Endothelial cell of umbilical vein (primary cell): Measurements from ENCODE around the gene PDE11A. TPM values are rescaled to one million over a fixed set of nuclear protein-coding genes. Genes with fewer than 3 reads are reported as not detected.

Experiments used
- Bru-seq: library from RNA; stranded (reverse); fragments of 400-500 nt; gene quantifications from one replicate; lab custom pipeline; 2021; lab: Mats Ljungman, UMichigan
- BruChase-seq, 2 experiments: library from RNA; stranded (reverse); fragments of 400-500 nt; gene quantifications; one replicate each; lab custom pipeline; 2021; lab: Mats Ljungman, UMichigan
- BruUV-seq: library from RNA; stranded (reverse); fragments of 400-500 nt; replicated peaks from 2 replicates; lab custom pipeline; 2021; lab: Mats Ljungman, UMichigan
- CTCF ChIA-PET: fragments of 300-600, 350-600 bp; sonication (Branson Sonifier 250); formaldehyde crosslinking; loops from one replicate; lab custom pipeline; 2021; ENCODE audit warnings: antibody characterized with exemption, inconsistent platforms; lab: Charles Lee
- POLR2A ChIA-PET: fragments of 300-600, 350-600 bp; sonication (Branson Sonifier 250); formaldehyde crosslinking; loops from one replicate; lab custom pipeline; 2021; ENCODE audit warnings: antibody characterized with exemption, inconsistent platforms; lab: Charles Lee
- DNase-seq: peaks from one replicate; pipeline ENCODE4 v3.0.0-alpha.2; 2011; ENCODE audit warnings: low read depth, low spot score
- FAIRE-seq: peaks from 2 replicates; lab custom pipeline; 2011; peaks lifted over from hg19 to GRCh38; lab: Jason Lieb, UNC
- H2AFZ ChIP-seq: 2 replicates; pipeline ENCODE4 v1.6.0; 2012; ENCODE audit warnings: low read depth, low read length, control low read depth, inconsistent platforms
- H3K27ac ChIP-seq: 2 replicates; pipeline ENCODE4 v1.5.1; 2011; ENCODE audit warnings: low read depth, mild to moderate bottlenecking, control low read depth, low read length, moderate library complexity; ENCODE audit not compliant: insufficient read depth
- H3K27me3 ChIP-seq, 2 experiments: 2 replicates each; pipeline versions ENCODE4 v1.6.0 to v1.6.1; 2011; ENCODE audit warnings: low read length in 2 of 2, mixed read lengths in 1 of 2; ENCODE audit not compliant: control insufficient read depth in 2 of 2, insufficient read depth in 2 of 2
- H3K36me3 ChIP-seq, 2 experiments: 2 replicates in 1 of 2; 3 replicates in 1 of 2; pipeline ENCODE4 v1.5.1; 2011; ENCODE audit warnings: low read length in 2 of 2, mild to moderate bottlenecking in 1 of 2, moderate library complexity in 1 of 2; ENCODE audit not compliant: control insufficient read depth in 2 of 2, insufficient read depth in 2 of 2; ENCODE audit errors: extremely low read depth in 1 of 2
- H3K4me1 ChIP-seq: 3 replicates; pipeline ENCODE4 v1.5.1; 2011; ENCODE audit warnings: mild to moderate bottlenecking, low read length; ENCODE audit not compliant: control insufficient read depth, insufficient read depth; ENCODE audit errors: extremely low read depth
- H3K4me2 ChIP-seq: 2 replicates; pipeline ENCODE4 v1.6.1; 2011; ENCODE audit warnings: low read length, control low read depth, mixed read lengths; ENCODE audit not compliant: insufficient read depth
- H3K4me3 ChIP-seq, 3 experiments: fragments of 200-600 bp in 1 of 3; sonication (generic), shearing (Covaris generic) in 1 of 3; replicated peaks in 1 of 3; 2 replicates each; pipeline ENCODE4 v1.5.1; 2011 to 2016; ENCODE audit warnings: control low read depth in 3 of 3, low read length in 3 of 3, mild to moderate bottlenecking in 2 of 3, inconsistent platforms in 1 of 3, low read depth in 1 of 3, moderate library complexity in 1 of 3; ENCODE audit not compliant: insufficient read depth in 1 of 3
- H3K79me2 ChIP-seq: 2 replicates; pipeline ENCODE4 v1.6.0; 2012; ENCODE audit warnings: low read length, inconsistent platforms; ENCODE audit not compliant: control insufficient read depth, insufficient read depth
- H3K9ac ChIP-seq: replicated peaks from 2 replicates; pipeline ENCODE3; 2011; ENCODE audit warnings: low read length, control low read depth; ENCODE audit not compliant: insufficient read depth; ENCODE audit errors: extremely low read depth
- H3K9me1 ChIP-seq: replicated peaks from 3 replicates; pipeline ENCODE4 v1.6.0; 2011; ENCODE audit warnings: mild to moderate bottlenecking, low read length; ENCODE audit not compliant: control insufficient read depth, insufficient read depth; ENCODE audit errors: extremely low read depth
- H3K9me3 ChIP-seq: replicated peaks from 2 replicates; pipeline ENCODE4 v1.5.1; 2012; ENCODE audit warnings: low read length, inconsistent platforms; ENCODE audit not compliant: control insufficient read depth, insufficient read depth
- H4K20me1 ChIP-seq: replicated peaks from 2 replicates; pipeline ENCODE3; 2011; ENCODE audit warnings: mild to moderate bottlenecking, low read length; ENCODE audit not compliant: control insufficient read depth, insufficient read depth; ENCODE audit errors: extremely low read depth
- EZH2 ChIP-seq: IDR thresholded peaks from 2 replicates; pipeline ENCODE4 v1.6.1; 2012; ENCODE audit warnings: borderline replicate concordance, low read depth, mild to moderate bottlenecking, moderate library complexity, low read length, inconsistent platforms; ENCODE audit not compliant: severe bottlenecking
- FOS ChIP-seq: IDR thresholded peaks from 2 replicates; pipeline ENCODE4 v1.6.1; 2011; ENCODE audit warnings: mild to moderate bottlenecking, low read length, moderate library complexity, borderline replicate concordance; ENCODE audit not compliant: insufficient read depth
- GATA2 ChIP-seq: IDR thresholded peaks from 2 replicates; pipeline ENCODE4 v1.7.0; 2011; ENCODE audit warnings: low read depth, mild to moderate bottlenecking, moderate library complexity, mixed read lengths, low read length; ENCODE audit not compliant: insufficient read length, insufficient read depth
- JUN ChIP-seq: IDR thresholded peaks from 2 replicates; pipeline ENCODE4 v1.6.1; 2011; ENCODE audit warnings: borderline replicate concordance, low read depth; ENCODE audit not compliant: insufficient read length, insufficient read depth
- MYC ChIP-seq: IDR thresholded peaks from one replicate; pipeline ENCODE4 v1.6.1; 2011; ENCODE audit warnings: mild to moderate bottlenecking, low read depth, low read length
- POLR2A ChIP-seq: IDR thresholded peaks from 2 replicates; pipeline ENCODE4 v1.6.1; 2012; ENCODE audit warnings: low read depth, mild to moderate bottlenecking, control low read depth, low read length
- POLR2AphosphoS5 ChIP-seq: IDR thresholded peaks from 2 replicates; pipeline ENCODE4 v1.6.1; 2012; ENCODE audit warnings: low read depth, mild to moderate bottlenecking, control low read depth, low read length, moderate library complexity; ENCODE audit not compliant: insufficient read depth
- dilution Hi-C: fragments of 300-500 bp; cut with MboI; formaldehyde crosslinking; loops from one replicate; pipeline ENCODE4 v1.15.0; 2019; ENCODE audit warnings: low sequenced_read_pairs; ENCODE audit not compliant: extremely low pct_ligation_motif_present
- intact Hi-C: fragments of 100-400 bp; cut with micrococcal nuclease; formaldehyde crosslinking; loops from one replicate; pipeline ENCODE4 v1.10.0; 2022
- long read RNA-seq: library from polyadenylated mRNA; stranded (forward); transcript quantifications from one replicate; pipeline ENCODE4 v2.0.0, GENCODE V29; 2021
- polyA minus RNA-seq, 3 experiments: library from RNA; depleted of rRNA, polyadenylated mRNA; stranded (reverse); fragments of >200 nt; gene quantifications; 1 replicate in 1 of 3; 2 replicates in 2 of 3; pipeline ENCODE4 v1.2.3, GENCODE V29; 2011
- polyA plus RNA-seq, 4 experiments: library from polyadenylated mRNA; depleted of rRNA in 3 of 4; stranded (reverse) in 3 of 4; unstranded in 1 of 4; fragments of >200 nt; gene quantifications; 2 replicates each; pipeline versions ENCODE4 v1.2.1 to v1.2.3, GENCODE V29; 2011 to 2012; ENCODE audit warnings: missing spikeins in 1 of 4
- total RNA-seq: library from RNA; stranded (reverse); gene quantifications from 2 replicates; pipeline ENCODE4 v1.2.3, GENCODE V29; 2021
- TF ChIP-seq, protein P1 (sequence below), 2 donors: IDR thresholded peaks; 1 replicate in 1 of 2; 2 replicates in 1 of 2; pipeline ENCODE4 v1.5.1; 2011; ENCODE audit warnings: low read length in 2 of 2, mild to moderate bottlenecking in 2 of 2, moderate library complexity in 2 of 2, control low read depth in 1 of 2, inconsistent platforms in 1 of 2, low read depth in 1 of 2; ENCODE audit not compliant: insufficient read depth in 1 of 2; ENCODE audit errors: extremely low read depth in 1 of 2
- TF ChIP-seq, protein P2 (sequence below): IDR thresholded peaks from 2 replicates; pipeline ENCODE4 v1.6.1; 2011; ENCODE audit not compliant: insufficient read depth, insufficient read length

The PDE11A gene
- total RNA-seq (0.25 and 0.51 TPM in 2 replicates), polyA plus RNA-seq (0.06 and 0.07 TPM in 2 replicates), polyA minus RNA-seq (0.12 and 0.17 TPM in 2 replicates), Bru-seq, nascent RNA (not detected), BruChase-seq, experiment 1, labeled RNA remaining after a 6-hour chase (not detected), BruChase-seq, experiment 2, labeled RNA remaining after a 2-hour chase (percentile 15 among the genes with signal in this experiment)
- 0.06 TPM in 2 replicates for polyA plus RNA-seq (2011; cell fraction: cytosol; rRNA removed)
- 0.07 and 0.18 TPM in 2 replicates for polyA plus RNA-seq (2011; cell fraction: nucleus; rRNA removed)
- 0.13 TPM in 1 of 2 replicates, not detected in the other for polyA plus RNA-seq (2012)
- polyA minus RNA-seq (2011; cell fraction: cytosol; rRNA and poly(A)+ RNA removed) = not detected
- 0.10 and 0.19 TPM in 2 replicates for polyA minus RNA-seq (2011; cell fraction: nucleus; rRNA and poly(A)+ RNA removed)
- long read RNA-seq = 0 reads

DNA sequence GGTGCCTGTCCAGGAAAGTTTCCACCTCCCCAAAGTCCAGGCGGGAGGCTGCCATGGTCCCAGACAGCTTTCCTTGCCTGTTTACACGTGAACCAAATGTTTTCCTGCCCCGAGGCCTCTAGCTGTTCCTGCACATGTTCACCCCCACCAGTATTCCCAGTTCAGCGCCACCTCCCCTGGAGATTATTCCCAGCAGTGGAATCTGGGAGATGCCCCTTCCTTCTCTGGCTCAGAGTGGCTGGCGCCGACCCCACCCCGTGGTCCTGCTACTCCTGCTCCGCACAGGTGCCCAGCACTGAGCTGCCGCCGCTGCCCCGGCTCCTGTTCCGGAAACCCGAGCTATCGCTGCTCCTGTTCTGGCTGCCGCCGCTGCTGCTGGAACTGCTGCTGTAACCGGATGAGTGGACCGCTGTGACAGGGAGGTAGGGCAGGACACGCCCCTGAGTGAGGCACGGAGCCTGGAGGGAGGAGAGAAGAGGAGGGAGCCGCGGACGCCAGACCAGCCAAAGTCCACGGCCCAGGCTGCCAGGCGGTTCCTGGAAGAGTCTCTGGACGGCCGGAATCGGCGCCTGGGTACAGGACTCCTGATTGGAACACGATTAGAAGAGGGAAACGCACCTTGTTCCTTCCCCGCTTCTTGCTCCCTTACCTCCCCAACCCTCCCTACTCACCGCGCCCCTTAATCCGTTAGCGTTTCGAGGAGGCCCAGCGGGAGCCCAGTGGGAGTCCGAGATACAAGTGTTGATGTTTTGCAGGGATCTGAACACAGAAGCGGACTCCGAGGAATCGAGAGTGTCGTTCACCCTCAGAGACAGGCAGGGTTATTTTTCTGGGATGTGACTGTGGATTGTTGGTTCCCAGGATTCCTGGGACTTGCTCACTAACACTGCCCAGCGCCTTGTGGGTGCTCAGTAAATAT, at the start of gene PDE11A:
TSS of gene PDE11A (minus strand) at position 395 of the 919 bp plus-strand sequence. CDS start at position 55, 340 bp downstream.
- no peaks in the 10 kb centered on the region for H4K20me1 ChIP-seq
- H3K27me3 ChIP-seq = peaks cover 5 to 6% of the 10 kb centered on the region in 2 experiments
- ChIA-PET CTCF (interaction anchor here (0.5 to 1.5 kb wide), 4 partner anchors 8 to 628 kb away, joined by 3 to 4 read pairs (median 3); no protein-coding TSS in a partner anchor), POLR2A (no interaction called here)
- H3K79me2 ChIP-seq = no peaks in the 10 kb centered on the region
- dilution Hi-C loops (no loop called here), intact Hi-C loops (loop anchor here (2.0 kb wide), 1 partner anchor 40 kb away; the partner anchor contains the start of gene RBM45)
- no peak within 1 kb of the TSS for H3K27ac ChIP-seq
- H3K4me2 ChIP-seq = peak within 1 kb of the TSS; percentile 90
- TF ChIP-seq, protein P1, sequence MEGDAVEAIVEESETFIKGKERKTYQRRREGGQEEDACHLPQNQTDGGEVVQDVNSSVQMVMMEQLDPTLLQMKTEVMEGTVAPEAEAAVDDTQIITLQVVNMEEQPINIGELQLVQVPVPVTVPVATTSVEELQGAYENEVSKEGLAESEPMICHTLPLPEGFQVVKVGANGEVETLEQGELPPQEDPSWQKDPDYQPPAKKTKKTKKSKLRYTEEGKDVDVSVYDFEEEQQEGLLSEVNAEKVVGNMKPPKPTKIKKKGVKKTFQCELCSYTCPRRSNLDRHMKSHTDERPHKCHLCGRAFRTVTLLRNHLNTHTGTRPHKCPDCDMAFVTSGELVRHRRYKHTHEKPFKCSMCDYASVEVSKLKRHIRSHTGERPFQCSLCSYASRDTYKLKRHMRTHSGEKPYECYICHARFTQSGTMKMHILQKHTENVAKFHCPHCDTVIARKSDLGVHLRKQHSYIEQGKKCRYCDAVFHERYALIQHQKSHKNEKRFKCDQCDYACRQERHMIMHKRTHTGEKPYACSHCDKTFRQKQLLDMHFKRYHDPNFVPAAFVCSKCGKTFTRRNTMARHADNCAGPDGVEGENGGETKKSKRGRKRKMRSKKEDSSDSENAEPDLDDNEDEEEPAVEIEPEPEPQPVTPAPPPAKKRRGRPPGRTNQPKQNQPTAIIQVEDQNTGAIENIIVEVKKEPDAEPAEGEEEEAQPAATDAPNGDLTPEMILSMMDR (IDR thresholded peaks at IDR 0.05; ENCODE audit: extremely low read depth in 1 of 2, insufficient read depth in 1 of 2, low read depth in 1 of 2, low read length in 2 of 2) = no peak
- TF ChIP-seq FOS (no peak), GATA2 (no peak), POLR2A (no peak), EZH2 (no peak), MYC (no peak), JUN (no peak), POLR2AphosphoS5 (no peak)
- TF ChIP-seq, protein P2, sequence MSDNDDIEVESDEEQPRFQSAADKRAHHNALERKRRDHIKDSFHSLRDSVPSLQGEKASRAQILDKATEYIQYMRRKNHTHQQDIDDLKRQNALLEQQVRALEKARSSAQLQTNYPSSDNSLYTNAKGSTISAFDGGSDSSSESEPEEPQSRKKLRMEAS = no peak
- H3K9ac ChIP-seq = peak within 1 kb of the TSS; percentile 11
- H3K9me3 ChIP-seq = no peaks in the 10 kb centered on the region
- peak within 1 kb of the TSS; percentile 2 to 61 (median 50) for H3K4me3 ChIP-seq
- no peaks in the 10 kb centered on the region for H3K9me1 ChIP-seq
- DNase-seq (peak; percentile 52), FAIRE-seq (peak; percentile 59)
- BruUV-seq = no TSS peak
- no peaks in the 10 kb centered on the region for H3K36me3 ChIP-seq
- peak within 1 kb of the TSS; percentile 97 for H2AFZ ChIP-seq
- peaks cover 16% of the 10 kb centered on the region for H3K4me1 ChIP-seq
